Right atrium auricular region (tissue), 2 donors: ENCODE measurements around the gene CA5A. TPM values are rescaled to one million over a fixed set of nuclear protein-coding genes. Genes with fewer than 3 reads are reported as not detected.

Experiments used
- DNase-seq: peaks from one replicate; pipeline ENCODE4 v3.0.0-alpha.2; 2019; ENCODE audit warnings: low spot score
- H3K27ac ChIP-seq, 2 donors: fragments of 200-600 bp; sonication (generic); 1 replicate in 1 of 2; 2 replicates in 1 of 2; pipeline ENCODE4 v1.5.1; 2016 to 2019
- H3K27me3 ChIP-seq, 2 donors: fragments of 200-600 bp; sonication (generic); one replicate each; pipeline versions ENCODE4 v1.5.1 to v1.6.0; 2017 to 2019
- H3K36me3 ChIP-seq: fragments of 200-600 bp; sonication (generic); one replicate; pipeline ENCODE4 v1.5.1; 2016
- H3K4me1 ChIP-seq, 2 donors: fragments of 200-600 bp; sonication (generic); one replicate each; pipeline versions ENCODE4 v1.5.1 to v1.6.0; 2017 to 2019
- H3K4me3 ChIP-seq, 2 donors: fragments of 200-600 bp; sonication (generic); 1 replicate in 1 of 2; 2 replicates in 1 of 2; pipeline ENCODE4 v1.5.1; 2017 to 2019; ENCODE audit warnings: mild to moderate bottlenecking in 1 of 2, moderate library complexity in 1 of 2
- H3K9me3 ChIP-seq, 2 donors: fragments of 200-600 bp; sonication (generic); one replicate each; pipeline ENCODE4 v1.5.1; 2019
- total RNA-seq, 2 donors: library from RNA; depleted of rRNA; stranded (reverse); fragments of >200 nt; gene quantifications; one replicate each; pipeline ENCODE4 v1.1.0, GENCODE V29; 2016
- TF ChIP-seq, protein P1 (sequence below), 2 donors: fragments of 200-600 bp; sonication (generic); IDR thresholded peaks; one replicate each; pipeline ENCODE4 v1.5.1; 2019; ENCODE audit warnings: antibody characterized with exemption in 2 of 2

Gene CA5A
- total RNA-seq, 2 donors from 2014 or later: not detected

- H3K36me3 ChIP-seq: peaks cover 20% of the 10 kb centered on the region
- TF ChIP-seq, protein P1, sequence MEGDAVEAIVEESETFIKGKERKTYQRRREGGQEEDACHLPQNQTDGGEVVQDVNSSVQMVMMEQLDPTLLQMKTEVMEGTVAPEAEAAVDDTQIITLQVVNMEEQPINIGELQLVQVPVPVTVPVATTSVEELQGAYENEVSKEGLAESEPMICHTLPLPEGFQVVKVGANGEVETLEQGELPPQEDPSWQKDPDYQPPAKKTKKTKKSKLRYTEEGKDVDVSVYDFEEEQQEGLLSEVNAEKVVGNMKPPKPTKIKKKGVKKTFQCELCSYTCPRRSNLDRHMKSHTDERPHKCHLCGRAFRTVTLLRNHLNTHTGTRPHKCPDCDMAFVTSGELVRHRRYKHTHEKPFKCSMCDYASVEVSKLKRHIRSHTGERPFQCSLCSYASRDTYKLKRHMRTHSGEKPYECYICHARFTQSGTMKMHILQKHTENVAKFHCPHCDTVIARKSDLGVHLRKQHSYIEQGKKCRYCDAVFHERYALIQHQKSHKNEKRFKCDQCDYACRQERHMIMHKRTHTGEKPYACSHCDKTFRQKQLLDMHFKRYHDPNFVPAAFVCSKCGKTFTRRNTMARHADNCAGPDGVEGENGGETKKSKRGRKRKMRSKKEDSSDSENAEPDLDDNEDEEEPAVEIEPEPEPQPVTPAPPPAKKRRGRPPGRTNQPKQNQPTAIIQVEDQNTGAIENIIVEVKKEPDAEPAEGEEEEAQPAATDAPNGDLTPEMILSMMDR (IDR thresholded peaks at IDR 0.05): no peak
- no peaks in the 10 kb centered on the region for H3K27me3 ChIP-seq
- no peak for DNase-seq
- H3K27ac ChIP-seq: no peak overlapping the region
- no peak overlapping the region for H3K4me3 ChIP-seq
- no peaks in the 10 kb centered on the region for H3K9me3 ChIP-seq
- H3K4me1 ChIP-seq: peaks cover 0 to 19% of the 10 kb centered on the region in 2 donors
Observed at GRCh38 chr16:87838643-87839541, 97.4 kb downstream of the CA5A start.

Other genes with a start within 250 kb of the CA5A start
- gene KLHDC4, start 170.5 kb downstream of the CA5A start, total RNA-seq: 10 to 100 TPM; 11.8 to 12.6 TPM
- gene SLC7A5, start 67.0 kb downstream of the CA5A start, total RNA-seq: 10 to 100 TPM in 1 of 2 donors, 1 to 10 TPM in 1; 5.8 to 12.8 TPM
- gene BANP, start 14.9 kb upstream of the CA5A start, total RNA-seq: 10 to 100 TPM; 10.4 to 14.4 TPM